Loucy (cell line): ENCODE measurements around the gene ILF2.
A peak's percentile ranks its signal among the peaks of the same experiment; 100 is the strongest.

Experiments
- H2AFZ ChIP-seq: fragments of 200-600 bp; sonication (generic); 2 replicates; pipeline ENCODE4 v1.6.0; 2016; ENCODE audit warnings: antibody characterized with exemption, mild to moderate bottlenecking, low read length, moderate library complexity
- H3F3A ChIP-seq: fragments of 200-600 bp; 2 replicates; pipeline ENCODE4 v1.6.0; 2016; ENCODE audit warnings: antibody characterized with exemption, low read depth, mild to moderate bottlenecking
- H3K27me3 ChIP-seq: fragments of 200-600 bp; sonication (generic); 2 replicates; pipeline ENCODE4 v1.6.1; 2014; ENCODE audit warnings: low read length, mild to moderate bottlenecking; ENCODE audit not compliant: insufficient read depth, poor library complexity, severe bottlenecking
- H3K36me3 ChIP-seq: fragments of 200-600 bp; sonication (generic); 2 replicates; pipeline ENCODE4 v1.6.1; 2016; ENCODE audit warnings: low read length; ENCODE audit not compliant: insufficient read depth
- H3K4me1 ChIP-seq: fragments of 200-600 bp; sonication (generic); 2 replicates; pipeline ENCODE4 v1.5.1; 2014; ENCODE audit warnings: low read length, mild to moderate bottlenecking; ENCODE audit not compliant: insufficient read depth, poor library complexity, severe bottlenecking
- H3K4me2 ChIP-seq: fragments of 200-600 bp; sonication (generic); 2 replicates; pipeline ENCODE4 v1.6.0; 2014; ENCODE audit warnings: antibody characterized with exemption, low read length, low read depth, mild to moderate bottlenecking; ENCODE audit not compliant: poor library complexity, severe bottlenecking
- H3K4me3 ChIP-seq: fragments of 200-600 bp; sonication (generic); 2 replicates; pipeline ENCODE4 v1.5.1; 2014; ENCODE audit warnings: low read length, mild to moderate bottlenecking, mixed read lengths; ENCODE audit not compliant: poor library complexity, severe bottlenecking
- H3K79me2 ChIP-seq: fragments of 200-600 bp; sonication (generic); 2 replicates; pipeline ENCODE4 v1.6.1; 2014; ENCODE audit warnings: low read length; ENCODE audit not compliant: insufficient read depth
- H3K9ac ChIP-seq: fragments of 200-600 bp; sonication (generic); 2 replicates; pipeline ENCODE4 v1.6.0; 2014; ENCODE audit warnings: mild to moderate bottlenecking, low read depth, low read length, moderate library complexity; ENCODE audit not compliant: poor library complexity, severe bottlenecking
- H3K9me2 ChIP-seq: fragments of 200-600 bp; sonication (generic); replicated peaks from 2 replicates; pipeline ENCODE4 v1.6.1; 2016; ENCODE audit warnings: low read depth, low read length, mixed read lengths
- H3K9me3 ChIP-seq: fragments of 200-600 bp; sonication (generic); 2 replicates; pipeline ENCODE4 v1.6.1; 2014; ENCODE audit warnings: mild to moderate bottlenecking, antibody characterized with exemption, low read length, low read depth; ENCODE audit not compliant: insufficient read depth
- H4K20me1 ChIP-seq: fragments of 200-600 bp; sonication (generic); 2 replicates; pipeline ENCODE4 v1.6.0; 2014; ENCODE audit warnings: antibody characterized with exemption, low read length, mild to moderate bottlenecking; ENCODE audit not compliant: insufficient read depth, poor library complexity, severe bottlenecking
- EZH2phosphoT487 ChIP-seq: fragments of 200-600 bp; IDR thresholded peaks from 2 replicates; pipeline ENCODE4 v1.6.1; 2018; ENCODE audit warnings: antibody characterized with exemption, mild to moderate bottlenecking, moderate library complexity, borderline replicate concordance
- TF ChIP-seq, protein P1 (sequence below): fragments of 200-600 bp; sonication (generic); conservative IDR thresholded peaks from 2 replicates; pipeline ENCODE4 v1.5.1; 2014; ENCODE audit warnings: mild to moderate bottlenecking, antibody characterized with exemption, low read length

Gene ILF2

DNA sequence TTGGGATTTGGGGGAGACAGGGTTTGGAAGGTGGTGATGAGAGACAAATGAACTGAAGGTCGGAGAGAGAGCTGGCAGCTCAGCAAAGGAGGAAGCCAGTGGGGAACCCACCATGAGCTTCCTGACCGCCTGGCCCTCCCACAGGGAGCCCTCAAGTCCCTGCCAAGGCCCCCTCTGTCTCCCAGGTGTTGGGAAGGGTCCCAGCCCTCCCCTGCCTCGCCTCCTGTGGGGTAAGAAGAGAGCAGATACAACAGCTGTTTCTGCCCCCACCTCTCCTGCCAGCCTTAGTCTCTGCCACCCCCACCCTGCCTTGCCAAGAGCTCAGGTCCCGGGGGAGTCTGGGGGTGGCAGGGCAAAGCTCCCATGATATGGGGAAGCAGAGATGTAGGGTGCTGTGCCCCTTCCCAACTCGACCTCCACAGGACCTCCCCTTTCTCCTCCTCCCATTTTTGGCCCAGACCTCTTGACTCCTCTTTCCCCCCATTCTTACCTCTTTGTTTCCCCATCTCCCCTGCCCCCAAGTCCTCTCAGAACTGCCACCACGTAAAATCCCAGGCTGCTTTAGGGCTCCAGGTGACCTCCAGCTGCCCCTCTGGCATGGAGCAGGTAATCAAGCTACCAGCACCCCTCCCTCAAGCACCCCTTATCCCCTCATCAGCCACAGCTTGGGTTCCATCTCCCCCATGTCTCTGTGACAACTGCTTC lies 42.0 kb downstream of the ILF2 start:
- Histone ChIP-seq H3K79me2 (no peaks in the 10 kb centered on the region), H3K4me2 (no peak overlapping the region), H3K9me3 (no peaks in the 10 kb centered on the region), H3F3A (no peaks in the 10 kb centered on the region), H3K9ac (no peak overlapping the region), H3K27me3 (no peaks in the 10 kb centered on the region), H3K9me2 (no peaks in the 10 kb centered on the region), H4K20me1 (no peaks in the 10 kb centered on the region), H3K4me1 (peaks cover 31% of the 10 kb centered on the region), H2AFZ (no peak overlapping the region), H3K36me3 (no peaks in the 10 kb centered on the region), H3K4me3 (no peak overlapping the region)
- TF ChIP-seq EZH2phosphoT487, result no peak
- TF ChIP-seq, protein P1, sequence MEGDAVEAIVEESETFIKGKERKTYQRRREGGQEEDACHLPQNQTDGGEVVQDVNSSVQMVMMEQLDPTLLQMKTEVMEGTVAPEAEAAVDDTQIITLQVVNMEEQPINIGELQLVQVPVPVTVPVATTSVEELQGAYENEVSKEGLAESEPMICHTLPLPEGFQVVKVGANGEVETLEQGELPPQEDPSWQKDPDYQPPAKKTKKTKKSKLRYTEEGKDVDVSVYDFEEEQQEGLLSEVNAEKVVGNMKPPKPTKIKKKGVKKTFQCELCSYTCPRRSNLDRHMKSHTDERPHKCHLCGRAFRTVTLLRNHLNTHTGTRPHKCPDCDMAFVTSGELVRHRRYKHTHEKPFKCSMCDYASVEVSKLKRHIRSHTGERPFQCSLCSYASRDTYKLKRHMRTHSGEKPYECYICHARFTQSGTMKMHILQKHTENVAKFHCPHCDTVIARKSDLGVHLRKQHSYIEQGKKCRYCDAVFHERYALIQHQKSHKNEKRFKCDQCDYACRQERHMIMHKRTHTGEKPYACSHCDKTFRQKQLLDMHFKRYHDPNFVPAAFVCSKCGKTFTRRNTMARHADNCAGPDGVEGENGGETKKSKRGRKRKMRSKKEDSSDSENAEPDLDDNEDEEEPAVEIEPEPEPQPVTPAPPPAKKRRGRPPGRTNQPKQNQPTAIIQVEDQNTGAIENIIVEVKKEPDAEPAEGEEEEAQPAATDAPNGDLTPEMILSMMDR, result no peak

DNA sequence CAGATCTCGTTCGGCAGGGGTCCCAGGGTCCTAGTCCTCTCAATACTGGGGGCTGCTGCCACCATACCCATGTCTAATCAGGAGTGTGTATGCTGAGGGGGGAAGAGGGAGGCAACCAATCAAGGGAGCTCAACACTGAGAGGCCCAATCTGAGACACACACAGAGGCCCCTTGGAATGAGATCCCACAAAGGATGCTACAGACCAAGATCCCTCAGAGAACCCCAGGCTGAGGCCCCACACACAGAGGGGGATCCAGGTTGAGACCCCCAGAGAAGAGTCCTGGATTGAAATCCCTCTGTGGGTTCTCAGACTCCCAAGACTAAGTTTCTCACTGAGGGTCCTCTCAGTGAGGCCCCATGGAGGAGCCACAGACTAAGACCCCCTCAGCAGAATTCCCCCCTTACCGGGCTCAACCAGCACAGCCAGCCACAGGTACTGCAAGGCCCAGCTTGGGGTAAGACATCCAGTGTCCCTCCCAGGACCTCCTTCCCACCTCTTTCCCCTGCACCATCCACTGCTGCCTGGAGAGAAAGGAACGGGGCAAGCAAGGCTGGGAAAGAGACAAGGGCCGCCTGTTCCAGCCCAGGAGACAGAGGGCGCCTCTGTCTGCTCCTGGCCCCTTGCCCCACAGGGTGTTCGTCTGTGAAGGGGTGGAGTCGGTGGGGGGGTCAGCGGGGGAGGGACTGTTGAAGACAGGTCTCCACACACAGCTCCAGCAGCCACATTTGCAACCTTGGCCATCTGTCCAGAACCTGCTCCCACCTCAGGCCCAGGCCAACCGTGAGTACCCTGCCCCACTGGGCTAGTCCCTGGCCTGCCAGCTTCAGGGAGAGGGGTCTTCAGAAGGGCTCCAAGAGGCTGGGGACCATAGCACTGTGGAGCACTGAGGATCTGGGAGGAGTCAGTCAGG lies 42.8 kb downstream of the ILF2 start, which contains the start of gene S100A1:
S100A1 (plus strand) TSS at position 720 of the 912 bp plus-strand sequence. CDS start 2,088 bp downstream, outside the sequence.
- H3F3A ChIP-seq, result no peaks in the 10 kb centered on the region
- no peaks in the 10 kb centered on the region for H3K79me2 ChIP-seq
- H3K4me2 ChIP-seq, result peak within 1 kb of the TSS; percentile 28
- no peaks in the 10 kb centered on the region for H3K27me3 ChIP-seq
- no peaks in the 10 kb centered on the region for H4K20me1 ChIP-seq
- H2AFZ ChIP-seq, result no peak within 1 kb of the TSS
- TF ChIP-seq EZH2phosphoT487, result no peak
- TF ChIP-seq, protein P1, result peak; percentile 61; the same call in 1 of the 2 replicates
- H3K9ac ChIP-seq, result peak within 1 kb of the TSS; percentile 41
- no peaks in the 10 kb centered on the region for H3K36me3 ChIP-seq
- H3K9me2 ChIP-seq, result no peaks in the 10 kb centered on the region
- H3K4me3 ChIP-seq, result no peak within 1 kb of the TSS
- H3K9me3 ChIP-seq, result no peaks in the 10 kb centered on the region
- H3K4me1 ChIP-seq, result peaks cover 26% of the 10 kb centered on the region

DNA sequence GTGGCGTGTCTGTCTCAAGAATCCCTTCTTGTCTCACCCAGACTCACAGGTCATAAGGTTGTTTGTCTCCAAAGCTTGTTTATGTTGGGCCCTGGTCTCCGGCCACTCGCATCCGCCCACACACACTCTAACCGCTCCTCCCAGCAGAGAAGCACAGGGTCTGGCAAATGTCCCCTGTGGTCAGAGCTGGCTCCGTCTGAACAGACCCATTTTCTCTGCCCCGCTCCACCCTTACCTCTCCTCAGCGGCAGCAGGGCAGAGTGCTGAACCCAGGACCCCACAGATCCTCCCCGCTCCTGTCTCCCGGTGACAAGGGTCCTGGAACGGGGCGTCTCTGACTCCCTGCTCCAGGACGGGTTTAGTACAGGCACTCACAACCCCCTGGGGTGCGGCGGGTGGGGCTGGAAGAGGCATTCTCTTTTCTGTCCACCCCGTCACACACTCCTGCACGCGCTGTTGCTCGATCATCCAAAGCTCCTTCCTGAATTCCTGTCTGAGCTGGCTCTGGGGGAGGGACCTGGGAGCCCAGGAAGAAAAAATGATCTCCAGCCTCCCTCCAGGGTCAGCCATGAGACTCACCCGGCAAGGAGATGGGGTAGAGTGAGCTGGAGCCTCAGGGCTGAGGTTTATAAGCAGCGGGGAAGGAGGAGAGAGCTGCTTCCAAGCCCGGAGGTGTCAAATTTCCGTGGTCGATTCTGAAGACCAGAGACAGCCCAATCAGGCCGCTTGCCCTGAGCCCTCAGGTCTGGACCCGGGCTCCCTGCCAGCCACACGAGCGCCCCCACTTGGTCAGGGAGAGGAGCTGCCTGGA lies 43.7 kb downstream of the ILF2 start, which contains the start of gene S100A13:
S100A13 (minus strand) TSS at position 602 of the 811 bp plus-strand sequence. CDS start 1,033 bp downstream, outside the sequence.
- H3K9ac ChIP-seq, result peak within 1 kb of the TSS; percentile 41
- H3K4me2 ChIP-seq, result peak within 1 kb of the TSS; percentile 28
- no peaks in the 10 kb centered on the region for H3K9me3 ChIP-seq
- H3K79me2 ChIP-seq, result no peaks in the 10 kb centered on the region
- H3K36me3 ChIP-seq, result no peaks in the 10 kb centered on the region
- H3F3A ChIP-seq, result no peaks in the 10 kb centered on the region
- no peaks in the 10 kb centered on the region for H4K20me1 ChIP-seq
- H3K9me2 ChIP-seq, result no peaks in the 10 kb centered on the region
- TF ChIP-seq EZH2phosphoT487, result no peak
- TF ChIP-seq, protein P1, result no peak; the same call in 1 of the 2 replicates
- peaks cover 26% of the 10 kb centered on the region for H3K4me1 ChIP-seq
- H3K27me3 ChIP-seq, result no peaks in the 10 kb centered on the region
- no peak within 1 kb of the TSS for H3K4me3 ChIP-seq
- no peak within 1 kb of the TSS for H2AFZ ChIP-seq
